Peyer's patch (tissue), 4 donors: Measurements from ENCODE around the gene DNM3. TPM values are rescaled to one million over a fixed set of nuclear protein-coding genes. Genes with fewer than 3 reads are reported as not detected.
A peak's percentile ranks its signal among the peaks of the same experiment; 100 is the strongest.

Source experiments
- DNase-seq, 3 donors: peaks; one replicate each; pipeline ENCODE4 v3.0.0-alpha.2; 2017 to 2019
- H3K27ac ChIP-seq, 4 donors: fragments of 200-600 bp; sonication (generic); one replicate each; pipeline ENCODE4 v1.5.1; 2016 to 2019
- H3K27me3 ChIP-seq, 2 donors: fragments of 200-600 bp; sonication (generic); one replicate each; pipeline ENCODE4 v1.5.1; 2019
- H3K36me3 ChIP-seq, 3 donors: fragments of 200-600 bp; sonication (generic); one replicate each; pipeline ENCODE4 v1.5.1; 2016 to 2019
- H3K4me1 ChIP-seq, 4 donors: fragments of 200-600 bp; sonication (generic); one replicate each; pipeline ENCODE4 v1.5.1; 2016 to 2019
- H3K4me3 ChIP-seq, 4 donors: fragments of 200-600 bp; sonication (generic); 1 replicate in 3 of 4; 2 replicates in 1 of 4; pipeline ENCODE4 v1.5.1; 2016 to 2019; ENCODE audit warnings: mild to moderate bottlenecking in 1 of 4
- H3K9me3 ChIP-seq, 4 donors: fragments of 200-600 bp; sonication (generic); one replicate each; pipeline ENCODE4 v1.5.1; 2016 to 2019; ENCODE audit warnings: mild to moderate bottlenecking in 1 of 4
- CTCF ChIP-seq, 6 experiments: fragments of 450-650 bp in 4 of 6; fragments of 200-600 bp in 2 of 6; sonication (generic) in 1 of 6; IDR thresholded peaks; one replicate each; pipeline ENCODE4 v1.5.1; 2017 to 2019; ENCODE audit warnings: antibody characterized with exemption in 6 of 6, mild to moderate bottlenecking in 3 of 6, moderate library complexity in 1 of 6
- POLR2A ChIP-seq, 2 donors: fragments of 450-650 bp; IDR thresholded peaks; one replicate each; pipeline ENCODE4 v1.5.1; 2017; ENCODE audit warnings: antibody characterized with exemption in 2 of 2, mild to moderate bottlenecking in 2 of 2, moderate library complexity in 2 of 2
- total RNA-seq, 4 donors: library from RNA; depleted of rRNA; stranded (reverse); fragments of >200 nt; gene quantifications; one replicate each; pipeline ENCODE4 v1.1.0, GENCODE V29; 2016

DNM3 gene
- total RNA-seq, 4 donors from 2014 or later: 1.4 to 11.6 (median 2.0) TPM

DNA sequence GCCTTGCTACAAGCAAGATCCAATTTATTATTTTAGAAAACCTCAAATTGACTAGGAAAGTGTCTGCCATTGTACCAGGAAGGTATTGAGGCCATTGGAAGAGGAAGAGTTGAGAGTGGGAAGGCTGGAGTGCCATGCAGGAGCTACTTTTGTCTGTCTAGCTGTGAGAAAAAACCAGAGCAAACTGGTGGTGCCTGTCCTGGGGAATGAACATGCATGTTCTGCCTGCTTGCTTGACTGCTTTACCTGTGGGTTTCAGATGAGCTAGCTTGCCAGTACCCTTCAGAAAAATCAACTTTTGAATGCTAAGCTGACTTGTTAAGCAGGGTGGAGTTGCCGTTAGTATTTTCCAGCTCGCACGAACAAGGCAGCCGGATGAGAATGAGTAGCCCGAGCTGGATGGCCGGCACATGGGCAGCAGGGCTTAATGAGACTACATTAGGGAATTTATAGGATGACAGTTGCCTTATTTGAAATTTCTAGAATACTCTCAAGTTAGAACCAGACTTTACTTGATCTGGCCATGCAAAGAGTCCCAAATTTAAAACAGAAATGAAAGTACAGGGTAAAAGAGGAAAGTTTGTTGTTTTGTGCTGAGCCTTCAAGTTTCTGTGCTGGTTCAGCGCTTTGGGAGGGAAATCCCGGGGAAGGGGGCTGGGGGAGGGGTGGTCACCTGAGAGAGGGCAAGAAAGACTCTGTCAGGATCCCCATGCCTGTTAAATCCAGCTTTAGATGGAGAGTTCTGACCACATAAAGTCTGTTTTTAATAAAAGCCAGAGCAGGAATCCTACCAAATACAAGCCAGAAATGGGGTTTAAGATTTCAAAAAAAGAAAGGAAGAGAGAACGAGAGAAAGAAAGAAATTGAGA is 549.6 kb downstream of the DNM3 start:
- no peaks in the 10 kb centered on the region for H3K27me3 ChIP-seq
- TF ChIP-seq CTCF (IDR thresholded peaks at IDR 0.05) (no peak), POLR2A (IDR thresholded peaks at IDR 0.05) (no peak)
- H3K4me1 ChIP-seq: peaks cover 0 to 8% (median 0%) of the 10 kb centered on the region in 4 donors
- H3K27ac ChIP-seq: peak overlapping the region in 3 of 4 donors; percentile 29 to 77 (median 72)
- DNase-seq: peak in 2 of 3 donors; percentile 70 to 74
- peak overlapping the region in 1 of 4 donors; percentile 0 for H3K4me3 ChIP-seq
- H3K9me3 ChIP-seq: no peaks in the 10 kb centered on the region
- H3K36me3 ChIP-seq: no peaks in the 10 kb centered on the region

- Histone ChIP-seq H3K27ac (peak overlapping the region in 3 of 4 donors; percentile 29 to 77 (median 72)), H3K4me1 (peaks cover 0 to 8% (median 0%) of the 10 kb centered on the region in 4 donors), H3K9me3 (no peaks in the 10 kb centered on the region), H3K4me3 (no peak overlapping the region), H3K36me3 (no peaks in the 10 kb centered on the region), H3K27me3 (no peaks in the 10 kb centered on the region)
- TF ChIP-seq CTCF (IDR thresholded peaks at IDR 0.05) (no peak), POLR2A (IDR thresholded peaks at IDR 0.05) (no peak)
- DNase-seq: no peak
Measured at GRCh38 chr1:172391976-172392375, 550.7 kb downstream of the DNM3 start.

GRCh38 chr1:172393354-172393753 is 552.1 kb downstream of the DNM3 start:
- TF ChIP-seq CTCF (IDR thresholded peaks at IDR 0.05): no peak
- TF ChIP-seq POLR2A (IDR thresholded peaks at IDR 0.05): no peak
- no peaks in the 10 kb centered on the region for H3K27me3 ChIP-seq
- no peaks in the 10 kb centered on the region for H3K36me3 ChIP-seq
- no peaks in the 10 kb centered on the region for H3K9me3 ChIP-seq
- H3K27ac ChIP-seq: peak overlapping the region in 3 of 4 donors; percentile 49 to 80 (median 77)
- H3K4me1 ChIP-seq: peaks cover 0 to 14% (median 0%) of the 10 kb centered on the region in 4 donors
- no peak overlapping the region for H3K4me3 ChIP-seq
- DNase-seq: peak in 1 of 3 donors; percentile 24

GRCh38 chr1:172394141-172394751 is 552.9 kb downstream of the DNM3 start:
- H3K27ac ChIP-seq: peak overlapping the region; percentile 49 to 80 (median 70)
- H3K27me3 ChIP-seq: no peaks in the 10 kb centered on the region
- H3K9me3 ChIP-seq: no peaks in the 10 kb centered on the region
- H3K4me3 ChIP-seq: no peak overlapping the region
- peaks cover 0 to 20% (median 2%) of the 10 kb centered on the region in 4 donors for H3K4me1 ChIP-seq
- TF ChIP-seq CTCF (IDR thresholded peaks at IDR 0.05) (no peak), POLR2A (IDR thresholded peaks at IDR 0.05) (no peak)
- DNase-seq: peak in 2 of 3 donors; percentile 82 to 85
- no peaks in the 10 kb centered on the region for H3K36me3 ChIP-seq

DNA sequence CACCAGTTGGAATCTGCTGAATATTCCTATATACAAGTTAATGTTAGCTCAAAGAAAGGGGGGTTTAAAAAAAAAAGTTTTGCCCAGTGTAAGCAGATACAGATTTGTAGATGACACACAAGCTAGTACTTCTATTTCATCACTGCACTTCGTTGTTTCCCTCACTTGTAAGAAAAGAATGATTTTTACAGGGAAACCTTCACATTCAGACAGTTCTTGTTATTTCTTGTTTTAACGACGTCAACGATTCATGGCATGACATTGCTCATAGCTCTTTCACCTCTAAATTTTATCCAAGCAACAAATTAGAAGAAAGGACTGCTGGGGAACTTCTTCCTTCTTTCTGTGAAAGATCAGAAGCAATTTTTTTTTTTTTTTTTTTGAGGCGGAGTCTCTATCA is 553.5 kb downstream of the DNM3 start:
- Histone ChIP-seq H3K36me3 (no peaks in the 10 kb centered on the region), H3K27ac (peak overlapping the region in 3 of 4 donors; percentile 49 to 80 (median 77)), H3K9me3 (no peaks in the 10 kb centered on the region), H3K4me3 (no peak overlapping the region), H3K27me3 (no peaks in the 10 kb centered on the region), H3K4me1 (peaks cover 0 to 20% (median 4%) of the 10 kb centered on the region in 4 donors)
- no peak for TF ChIP-seq POLR2A (IDR thresholded peaks at IDR 0.05)
- TF ChIP-seq CTCF (IDR thresholded peaks at IDR 0.05): no peak
- DNase-seq: no peak
